NK-92 (cell line): ENCODE data around the gene ZEB1.
"Not testable (repeated sequence)": the region's sequence is repeated elsewhere in the genome, so short reads cannot be mapped to it uniquely, and the experiment has no call there.

Experiments
- DNase-seq: peaks from one replicate; lab custom pipeline; 2025; ENCODE audit not compliant: unreplicated experiment; lab: John Stamatoyannopoulos, UW

The ZEB1 gene

DNA sequence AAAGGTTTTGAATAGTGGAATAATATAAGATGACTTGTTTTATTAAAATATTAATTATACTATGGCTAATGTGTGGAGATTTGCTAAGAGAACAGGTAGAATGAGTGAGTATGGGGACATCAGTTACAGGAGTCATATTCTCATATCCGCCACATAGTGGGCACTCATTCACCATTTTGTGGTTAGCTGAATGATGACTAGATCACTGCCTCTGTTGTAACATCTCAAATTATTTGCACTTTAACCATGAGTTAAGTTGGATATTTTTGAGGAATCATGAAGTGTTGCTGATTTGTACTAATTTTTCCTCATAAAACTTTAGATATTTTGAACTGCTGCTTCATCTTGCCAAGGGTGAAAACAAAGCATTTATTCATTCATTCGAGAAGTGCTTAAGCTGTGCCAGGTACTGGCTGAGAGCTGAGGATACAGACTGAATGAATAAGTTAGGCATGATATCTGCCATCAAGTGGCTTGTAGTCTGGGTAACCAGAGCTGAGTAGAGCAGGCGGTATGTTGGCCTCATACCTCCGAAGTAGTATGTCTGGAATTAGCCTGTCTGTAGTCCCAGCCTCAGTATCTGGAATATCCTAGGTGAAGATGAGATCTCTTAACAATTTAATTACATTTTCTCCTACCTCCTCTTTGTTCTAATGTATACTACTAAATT lies 100.5 kb downstream of the ZEB1 start:
- DNase-seq, result no peak

DNA sequence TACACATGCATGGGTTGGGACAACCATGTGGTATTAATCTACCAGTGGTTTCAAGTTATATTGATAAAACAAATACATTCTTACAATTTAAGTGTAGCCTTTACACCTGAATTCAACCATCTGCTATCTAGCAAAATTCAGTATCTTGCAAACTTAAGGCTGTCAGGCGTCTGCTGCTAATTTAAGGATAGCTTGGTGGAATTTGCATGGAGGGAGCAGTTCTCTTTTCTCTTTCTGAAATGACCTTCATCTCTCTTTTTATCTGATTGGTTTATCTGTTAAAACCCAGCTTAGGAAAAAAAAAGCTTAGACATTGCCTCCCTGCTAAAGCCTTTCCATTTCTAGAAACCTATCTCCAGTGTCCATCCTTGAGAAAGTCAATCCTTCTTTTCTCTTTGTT lies 102.3 kb downstream of the ZEB1 start:
- no peak for DNase-seq

DNA sequence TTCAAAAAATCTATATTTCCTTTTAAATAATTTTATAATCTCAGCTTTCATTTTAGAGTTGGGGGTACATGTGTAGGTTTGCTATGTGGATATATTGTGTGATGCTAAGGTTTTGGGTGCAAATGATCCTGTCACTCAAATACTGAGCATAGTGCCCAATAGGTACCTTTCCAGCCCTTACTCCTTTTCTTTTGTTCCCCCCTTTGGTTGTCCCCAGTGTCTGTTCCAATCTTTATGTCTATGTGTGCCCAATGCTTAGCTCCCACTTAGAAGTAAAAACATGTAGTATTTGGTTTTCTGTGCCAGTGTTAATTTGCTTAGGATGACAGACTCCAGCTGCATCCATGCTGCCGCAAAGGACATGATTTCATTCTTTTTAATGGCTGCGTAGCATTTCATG lies 103.6 kb downstream of the ZEB1 start:
- no peak for DNase-seq

DNA sequence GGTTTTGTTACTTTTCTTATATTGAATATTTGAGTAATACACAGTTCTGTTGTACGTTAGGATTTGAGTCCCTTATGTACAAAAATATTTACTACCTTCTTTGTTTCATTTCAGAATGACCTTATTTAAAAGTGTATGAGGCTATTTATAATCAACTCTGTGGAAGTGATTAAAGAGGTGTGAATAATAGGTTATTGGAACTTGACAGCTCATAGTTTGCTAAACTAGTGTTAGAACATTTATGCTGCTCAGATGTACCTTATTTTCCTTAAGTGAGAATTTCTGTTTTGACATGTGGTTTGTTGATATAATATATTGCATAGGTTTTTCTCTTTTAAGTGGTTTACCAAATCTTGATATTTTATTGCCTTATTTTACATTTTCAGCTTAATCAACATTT lies 105.5 kb downstream of the ZEB1 start:
- no peak for DNase-seq

DNA sequence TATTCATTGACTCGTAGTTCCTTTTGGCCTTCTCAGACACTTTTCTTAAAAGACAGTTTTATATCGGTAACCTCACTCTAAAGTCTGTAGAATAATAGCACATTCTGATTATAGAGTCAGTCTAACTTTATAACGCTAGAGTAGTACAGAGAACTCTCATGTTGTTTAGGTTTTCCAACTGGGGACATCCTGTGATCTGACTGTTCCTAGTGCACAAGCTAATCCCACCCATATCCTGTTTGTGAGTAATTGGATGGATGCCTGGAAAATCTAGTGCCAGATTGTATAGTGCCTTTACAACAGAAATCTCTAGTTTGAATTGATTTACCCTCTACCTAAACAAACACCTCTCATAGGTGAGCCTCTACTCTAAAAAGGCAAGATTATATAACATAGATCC lies 107.4 kb downstream of the ZEB1 start:
- DNase-seq, result no peak

DNA sequence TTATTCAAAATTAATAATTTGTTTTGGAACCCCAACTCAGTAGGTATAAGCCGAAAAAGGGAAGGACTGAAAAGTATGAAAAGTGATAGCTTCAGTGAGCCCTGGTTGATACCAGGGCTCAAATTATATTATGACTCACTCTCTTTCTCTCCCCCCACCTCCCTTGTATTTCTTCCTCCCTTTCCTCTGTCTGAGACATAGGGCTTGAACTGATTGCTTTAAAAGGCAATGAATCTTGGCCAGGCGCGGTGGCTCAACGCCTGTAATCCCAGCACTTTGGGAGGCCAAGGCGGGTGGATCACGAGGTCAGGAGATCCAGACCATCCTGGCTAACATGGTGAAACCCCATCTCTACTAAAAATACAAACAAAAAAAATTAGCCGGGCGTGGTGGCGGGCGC lies 108.3 kb downstream of the ZEB1 start:
- not testable (repeated sequence) for DNase-seq

DNA sequence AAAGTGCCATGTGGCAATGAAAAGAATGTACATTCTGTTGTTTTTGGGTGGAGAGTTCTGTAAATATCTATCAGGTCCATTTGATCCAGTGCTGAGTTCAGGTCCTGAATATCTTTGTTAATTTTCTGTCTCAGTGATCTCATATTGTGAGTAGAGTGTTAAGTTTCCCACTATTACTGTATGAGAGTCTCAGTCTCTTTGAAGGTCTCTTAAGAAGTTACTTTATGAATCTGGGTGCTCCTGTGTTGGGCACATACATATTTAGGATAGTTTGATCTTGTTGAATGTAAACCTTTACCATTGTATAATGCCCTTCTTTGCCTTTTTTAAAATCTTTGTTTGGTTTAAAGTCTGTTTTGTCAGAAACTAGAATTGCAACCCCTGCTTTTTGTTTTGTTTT lies 109.5 kb downstream of the ZEB1 start:
- not testable (repeated sequence) for DNase-seq

DNA sequence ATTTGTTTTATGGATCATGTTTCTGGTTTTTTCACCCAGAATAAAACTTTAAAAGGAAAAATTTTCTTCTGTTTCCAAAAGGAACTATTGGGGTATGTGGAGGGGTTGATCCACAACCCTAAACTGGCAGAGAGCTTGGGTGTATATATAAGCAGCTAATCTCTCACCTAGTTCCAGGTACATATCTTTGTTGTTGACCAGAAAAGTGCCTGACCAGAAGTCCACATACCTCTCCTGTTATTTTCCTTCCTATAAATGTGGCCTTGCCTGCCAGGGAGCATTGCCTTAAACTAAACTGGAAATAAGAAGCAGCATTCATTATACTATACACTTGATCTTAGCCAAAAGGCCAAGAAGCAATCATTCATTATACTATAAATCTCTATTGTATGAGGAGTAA lies 112.0 kb downstream of the ZEB1 start:
- DNase-seq, result no peak

DNA sequence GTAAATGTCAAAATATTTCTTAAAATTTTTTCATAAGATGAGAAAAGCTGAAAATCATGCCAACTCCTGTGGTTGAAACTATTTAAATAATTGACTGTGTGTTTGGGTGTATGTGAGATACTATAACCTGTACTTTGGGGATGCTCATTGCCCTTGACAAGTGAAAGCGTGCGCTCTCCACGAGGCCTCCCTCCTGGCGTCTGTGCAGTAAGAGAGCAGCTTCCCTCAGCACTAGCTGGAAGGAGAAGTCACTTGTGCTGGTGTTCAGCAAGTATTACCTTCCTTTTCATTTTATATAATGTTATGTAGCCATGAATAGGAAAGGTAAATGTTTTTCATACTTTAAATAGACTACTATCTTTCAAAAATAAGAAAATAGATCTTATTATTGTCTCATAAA lies 118.9 kb downstream of the ZEB1 start:
- no peak for DNase-seq

DNA sequence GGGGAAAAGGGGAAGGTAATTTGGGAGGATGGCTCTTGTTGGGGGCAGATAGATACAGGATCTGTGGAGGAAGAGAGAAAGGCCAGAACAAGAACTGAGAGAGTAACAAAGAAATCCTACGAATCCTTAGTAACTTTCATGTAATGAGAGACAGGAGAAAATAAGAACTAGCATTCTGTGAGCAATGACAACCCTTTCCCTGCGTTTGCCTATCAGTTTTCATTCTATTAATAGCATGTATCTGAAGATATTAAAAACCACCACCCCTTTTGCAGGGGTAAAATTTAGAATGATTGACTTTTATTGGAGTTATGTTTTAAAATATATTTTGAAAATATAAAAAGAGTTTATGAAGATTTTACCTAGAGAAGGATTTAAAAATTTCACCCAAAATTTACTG lies 132.8 kb downstream of the ZEB1 start:
- no peak for DNase-seq

DNA sequence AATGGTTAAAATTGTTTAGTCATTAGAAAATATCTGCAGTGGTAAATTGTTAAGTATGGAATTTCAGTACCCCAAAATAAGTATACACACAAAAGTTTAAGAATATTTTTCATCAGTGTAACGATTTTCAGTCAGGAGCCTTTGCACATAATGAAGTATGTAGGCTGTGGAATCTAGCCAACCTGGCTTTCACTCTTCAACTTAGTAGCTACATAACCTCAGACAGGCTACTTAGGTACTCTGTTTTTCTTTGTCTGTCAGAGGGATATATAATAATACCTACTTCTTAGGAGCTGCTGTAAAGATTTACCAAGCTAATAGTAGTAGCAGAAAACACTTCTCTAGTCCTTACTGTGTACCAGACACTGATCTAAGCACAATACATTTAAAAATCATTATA lies 137.5 kb downstream of the ZEB1 start:
- DNase-seq, result no peak

DNA sequence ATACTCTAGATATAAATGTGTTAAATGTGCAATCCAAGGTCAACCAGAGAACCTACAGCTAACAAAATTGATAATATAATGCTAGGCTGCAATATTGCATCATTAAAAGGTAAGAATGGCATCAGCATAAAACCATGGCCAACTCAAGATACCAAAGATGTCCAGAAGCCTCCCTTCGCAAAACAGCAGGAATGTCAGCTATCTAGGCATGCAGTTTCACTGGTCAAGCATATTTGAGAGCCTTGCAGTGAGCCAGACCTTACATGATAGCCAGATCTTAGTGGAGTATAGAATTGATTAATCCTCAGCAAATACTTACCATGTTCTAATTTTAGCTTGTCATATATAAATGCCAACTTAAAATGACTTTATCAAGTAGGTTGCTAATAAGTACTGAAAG lies 138.8 kb downstream of the ZEB1 start:
- DNase-seq, result no peak

DNA sequence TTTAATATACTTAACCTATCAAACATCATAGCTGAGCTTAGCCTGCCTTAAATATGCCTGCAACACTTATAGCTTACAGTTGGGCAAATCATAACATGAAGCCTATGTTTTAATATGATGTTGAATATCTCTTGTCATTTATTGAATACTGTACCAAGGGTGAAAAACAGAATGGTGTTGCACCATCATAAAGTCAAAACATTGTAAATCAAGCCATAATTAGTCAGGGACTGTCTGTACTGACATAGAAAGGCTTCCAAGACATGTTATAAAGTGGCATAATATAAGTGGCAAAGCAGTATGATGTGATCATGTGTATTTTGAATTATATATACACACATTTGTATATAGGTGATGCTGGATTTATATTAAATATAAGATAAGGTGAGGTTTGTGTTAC lies 140.0 kb downstream of the ZEB1 start:
- no peak for DNase-seq

DNA sequence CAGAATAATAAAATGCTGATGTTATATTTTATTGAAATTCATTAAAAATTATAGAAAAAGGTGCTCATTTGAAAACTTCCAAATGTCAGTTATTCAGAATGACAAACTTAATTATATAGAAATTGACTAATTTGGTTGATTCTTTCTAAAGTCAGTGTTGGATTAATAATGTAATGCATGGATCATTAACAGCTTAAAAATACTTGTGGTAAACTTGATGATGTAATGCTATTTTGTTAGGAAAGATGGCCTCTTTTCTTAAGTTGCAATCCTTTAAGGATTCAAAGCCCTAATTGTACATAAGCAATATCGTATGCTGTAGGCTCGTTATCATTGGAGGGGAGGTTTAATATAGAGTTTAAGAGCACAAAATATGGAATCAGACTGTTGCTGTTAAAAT lies 141.2 kb downstream of the ZEB1 start:
- no peak for DNase-seq

DNA sequence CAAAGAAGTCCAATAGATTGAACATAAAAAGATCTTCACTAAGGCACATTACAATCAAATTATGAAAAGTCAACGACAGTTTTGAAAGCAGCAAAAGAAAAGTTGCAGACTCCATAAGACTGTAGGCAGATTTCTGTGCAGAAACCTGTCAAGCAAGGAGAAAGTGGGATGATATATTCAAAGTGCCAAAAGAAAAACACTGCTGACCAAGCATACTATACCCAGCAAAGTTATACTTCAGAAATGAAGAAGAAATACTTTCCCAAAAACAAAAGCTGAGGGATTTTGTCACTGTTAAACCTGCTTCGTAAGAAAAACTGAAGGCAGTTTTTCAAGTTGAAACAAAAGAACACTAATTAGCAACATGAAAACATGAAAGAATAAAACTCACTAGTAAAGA lies 145.5 kb downstream of the ZEB1 start:
- DNase-seq, result no peak

DNA sequence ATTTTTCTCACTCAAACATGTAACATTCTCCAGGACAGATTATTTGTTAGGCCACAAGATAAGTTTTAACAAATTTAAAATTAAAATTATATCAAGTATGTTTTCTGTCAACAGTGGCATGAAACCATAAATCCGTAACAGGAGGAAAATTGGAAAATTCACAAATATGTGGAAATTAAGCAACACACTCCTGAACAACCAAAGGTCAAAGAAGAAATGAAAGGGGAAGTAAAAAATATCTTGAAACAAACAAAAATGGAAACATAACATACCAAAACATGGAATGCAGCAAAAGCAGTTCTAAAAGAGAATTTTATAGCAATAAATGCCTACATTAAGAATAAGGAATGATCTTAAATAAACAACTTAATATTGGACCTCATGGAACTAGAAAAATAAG lies 147.3 kb downstream of the ZEB1 start:
- no peak for DNase-seq

DNA sequence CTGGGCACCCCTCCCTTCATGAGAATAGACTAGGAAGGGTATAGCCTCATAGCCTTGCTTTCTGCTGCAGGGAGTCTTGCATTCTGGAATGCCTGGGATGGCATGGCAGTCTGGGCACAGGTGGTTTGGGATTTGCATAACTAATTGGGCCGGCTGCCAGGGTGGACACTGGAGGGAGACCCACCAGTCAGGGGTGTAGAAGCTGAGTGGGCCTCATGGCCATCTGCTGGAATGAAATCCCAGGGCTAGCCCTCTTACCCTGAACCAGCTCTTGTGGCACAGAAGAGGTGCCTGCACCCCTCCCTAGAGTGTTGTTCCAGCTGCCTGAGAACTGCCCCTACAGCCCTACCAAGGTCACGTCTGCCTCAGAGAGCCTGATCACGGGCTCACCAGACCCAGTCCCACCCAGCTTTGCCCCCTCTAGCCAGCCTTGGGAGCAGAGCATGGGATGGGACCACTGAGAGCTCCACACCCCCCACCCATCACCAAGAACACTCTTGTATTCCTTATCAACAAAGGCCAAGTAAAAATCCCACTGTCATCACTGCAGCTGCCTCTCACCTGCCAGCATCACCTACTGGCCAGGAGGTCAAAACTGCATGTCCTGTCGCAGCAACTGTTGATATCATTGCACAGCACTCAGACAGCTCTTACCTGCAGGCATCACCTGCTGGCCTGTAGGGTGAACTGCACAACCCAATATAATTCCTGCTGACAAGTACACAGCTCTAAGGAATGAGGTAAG lies 148.9 kb downstream of the ZEB1 start:
- no peak for DNase-seq

DNA sequence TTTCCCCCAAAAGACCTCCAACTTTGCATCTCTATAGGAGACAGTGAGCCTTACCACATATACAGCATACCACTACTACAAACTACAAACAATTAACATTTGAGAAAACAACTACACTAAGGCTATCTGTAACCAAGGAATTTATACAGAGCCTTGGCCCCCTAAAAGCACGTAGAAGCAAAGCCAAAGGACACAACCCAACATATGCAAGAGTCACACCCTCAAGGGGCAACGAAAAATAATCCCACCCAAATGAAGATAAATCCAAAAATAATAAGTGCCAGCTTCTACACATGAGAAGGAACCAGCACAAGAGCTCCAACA lies 149.5 kb downstream of the ZEB1 start:
- no peak for DNase-seq

DNA sequence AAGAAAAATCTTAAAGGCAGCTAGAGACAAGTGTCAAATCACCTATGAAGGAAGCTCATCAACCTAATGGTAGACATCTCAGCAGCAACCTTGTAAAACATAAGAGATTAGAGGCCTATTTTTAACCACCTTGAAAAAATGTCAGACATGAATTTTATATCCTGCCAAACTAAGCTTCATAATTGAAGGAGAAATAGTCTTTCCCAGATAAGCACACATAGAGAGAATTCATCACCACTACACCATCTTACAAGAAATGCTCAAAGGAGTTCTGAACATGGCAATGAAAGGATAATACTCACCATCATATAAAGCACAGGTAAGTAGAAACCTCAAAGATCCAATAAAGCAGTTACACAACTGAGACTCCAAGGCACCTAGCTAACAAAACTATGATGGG lies 156.5 kb downstream of the ZEB1 start:
- DNase-seq, result no peak

DNA sequence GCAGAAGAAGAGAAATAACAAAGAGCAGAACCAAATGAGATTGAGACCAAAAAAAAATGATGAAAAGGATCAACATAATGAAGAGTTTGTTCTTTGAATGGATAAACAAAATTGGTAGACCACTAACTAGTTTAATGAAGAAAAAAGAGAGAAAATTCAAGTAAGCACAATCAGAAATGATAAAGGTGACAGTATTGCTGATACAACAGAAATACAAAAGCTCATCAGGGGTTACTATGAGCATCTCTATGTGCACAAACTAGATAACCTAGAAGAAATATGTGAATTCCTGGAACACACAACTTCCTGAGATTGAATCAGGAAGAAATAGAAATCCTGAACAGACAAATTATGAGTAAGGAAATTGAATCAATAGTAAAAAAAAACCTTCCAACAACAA lies 157.1 kb downstream of the ZEB1 start:
- no peak for DNase-seq

DNA sequence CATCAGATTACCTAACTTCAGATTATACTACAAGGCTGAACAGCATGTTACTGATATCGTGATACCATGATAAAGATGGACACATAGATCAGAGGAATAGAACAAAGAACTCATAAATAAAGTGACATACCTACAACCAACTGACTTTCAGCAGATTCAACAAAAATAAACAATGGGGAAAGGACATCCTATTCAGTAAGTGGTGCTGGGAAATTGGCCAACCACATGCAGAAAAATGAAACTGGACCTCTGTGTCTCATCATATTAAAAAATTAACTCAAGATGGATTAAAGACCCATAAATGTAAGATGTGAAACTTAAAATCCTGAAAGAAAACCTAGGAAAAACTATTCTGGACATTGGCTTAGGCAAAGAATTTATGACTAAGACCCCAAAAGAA lies 158.6 kb downstream of the ZEB1 start:
- no peak for DNase-seq

DNA sequence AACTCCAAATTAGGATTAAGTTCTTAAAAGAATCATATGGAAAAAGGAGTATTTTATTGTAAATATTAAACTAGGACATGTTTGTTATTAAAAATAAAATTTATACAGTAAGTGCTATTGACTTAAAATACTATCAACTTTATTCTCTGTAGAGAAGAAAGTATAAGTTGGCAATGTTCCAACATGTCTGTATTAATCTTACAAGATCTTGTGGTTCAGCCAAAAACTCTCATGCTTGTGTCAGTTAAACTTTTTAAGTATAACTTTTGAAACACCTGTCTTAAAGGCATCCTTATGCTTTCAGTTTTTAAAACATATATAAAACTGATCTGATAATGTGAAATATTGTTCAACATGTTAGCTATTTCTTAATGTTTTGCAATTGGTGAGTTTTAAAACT lies 160.7 kb downstream of the ZEB1 start:
- DNase-seq, result no peak

DNA sequence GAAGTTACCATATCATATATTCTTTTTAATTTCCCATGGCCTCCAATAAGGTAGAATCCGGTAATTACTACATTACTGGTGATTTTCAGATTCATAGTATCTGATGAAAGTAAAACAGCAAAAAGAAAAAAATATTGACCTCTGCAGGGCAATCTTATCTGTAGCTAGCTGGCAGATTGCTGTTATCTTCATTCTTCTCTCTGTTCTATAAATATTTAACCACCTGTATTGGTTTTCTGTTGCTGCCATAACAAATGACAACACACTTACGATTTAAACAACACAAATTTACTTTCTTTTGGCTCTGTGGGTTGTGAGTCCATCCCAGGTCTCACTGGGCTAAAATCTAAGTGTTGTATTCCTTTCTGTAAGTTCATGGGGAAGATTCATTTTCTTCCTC lies 164.5 kb downstream of the ZEB1 start:
- no peak for DNase-seq
